Upper lobe of left lung (tissue), 6 donors: ENCODE data around the gene PLCH2. TPM values are rescaled to one million over a fixed set of nuclear protein-coding genes. Genes with fewer than 3 reads are reported as not detected.
"Not testable (repeated sequence)": the region's sequence is repeated elsewhere in the genome, so short reads cannot be mapped to it uniquely, and the experiment has no call there.

ENCODE experiments used
- ATAC-seq, 2 donors: fragments of 200-7000 bp; cut with Tn5 transposase; one replicate each; pipeline ENCODE4 v1.9.1; 2022; ENCODE audit warnings: mild to moderate bottlenecking in 2 of 2, moderate library complexity in 2 of 2; ENCODE audit not compliant: low FRiP score in 2 of 2
- DNase-seq, 2 donors: peaks; one replicate each; pipeline ENCODE4 v3.0.0-alpha.2; 2019 to 2020
- H3K27ac ChIP-seq, 4 donors: fragments of 200-600 bp; sonication (generic); one replicate each; pipeline ENCODE4 v1.5.1; 2016 to 2019
- H3K27me3 ChIP-seq, 4 donors: fragments of 200-600 bp; sonication (generic); one replicate each; pipeline ENCODE4 v1.5.1; 2017 to 2019
- H3K36me3 ChIP-seq, 4 donors: fragments of 200-600 bp; sonication (generic); one replicate each; pipeline ENCODE4 v1.5.1; 2016 to 2019
- H3K4me1 ChIP-seq, 4 donors: fragments of 200-600 bp; sonication (generic); one replicate each; pipeline ENCODE4 v1.5.1; 2018 to 2019
- H3K4me3 ChIP-seq, 4 donors: fragments of 200-600 bp; sonication (generic); one replicate each; pipeline ENCODE4 v1.5.1; 2017 to 2019; ENCODE audit warnings: mild to moderate bottlenecking in 2 of 4, moderate library complexity in 1 of 4
- H3K9me3 ChIP-seq, 4 donors: fragments of 200-600 bp; sonication (generic); one replicate each; pipeline ENCODE4 v1.5.1; 2018 to 2019
- EP300 ChIP-seq, 4 donors: sonication (generic); formaldehyde crosslinking; IDR thresholded peaks; one replicate each; pipeline ENCODE4 v1.5.1; 2017; ENCODE audit warnings: antibody characterized with exemption in 4 of 4, control low read depth in 2 of 4
- POLR2A ChIP-seq, 4 donors: fragments of 450-650 bp; IDR thresholded peaks; one replicate each; pipeline ENCODE4 v1.5.1; 2016 to 2017; ENCODE audit warnings: antibody characterized with exemption in 4 of 4, mild to moderate bottlenecking in 2 of 4
- POLR2AphosphoS5 ChIP-seq, 2 donors: sonication (generic); formaldehyde crosslinking; IDR thresholded peaks; one replicate each; pipeline ENCODE4 v1.5.1; 2017; ENCODE audit warnings: antibody characterized with exemption in 2 of 2
- WGBS, 2 donors: methylation state at CpG; one replicate each; pipeline ENCODE4 v1.1.5; 2017 to 2018; 5-methylcytosine and 5-hydroxymethylcytosine counted together
- total RNA-seq, 6 donors: library from RNA; depleted of rRNA in 4 of 6; stranded (reverse); fragments of >200 nt in 4 of 6; gene quantifications; one replicate each; pipeline versions ENCODE4 v1.1.0 to v1.2.1, GENCODE V29; 2016 to 2021
- TF ChIP-seq, protein P1 (sequence below), 6 experiments: fragments of 450-650 bp in 4 of 6; fragments of 200-600 bp in 2 of 6; sonication (generic) in 2 of 6; IDR thresholded peaks; one replicate each; pipeline ENCODE4 v1.5.1; 2016 to 2019; ENCODE audit warnings: antibody characterized with exemption in 6 of 6
- donor health status: DM: no; HTN: no; CAD: no; lungs with moderate emphysema.
- donor health status: DM: no; HTN: yes; CAD: no; lungs with severe emphysema.

The PLCH2 gene
- total RNA-seq, 6 donors from 2014 or later: 1.5 to 7.3 (median 3.4) TPM

DNA sequence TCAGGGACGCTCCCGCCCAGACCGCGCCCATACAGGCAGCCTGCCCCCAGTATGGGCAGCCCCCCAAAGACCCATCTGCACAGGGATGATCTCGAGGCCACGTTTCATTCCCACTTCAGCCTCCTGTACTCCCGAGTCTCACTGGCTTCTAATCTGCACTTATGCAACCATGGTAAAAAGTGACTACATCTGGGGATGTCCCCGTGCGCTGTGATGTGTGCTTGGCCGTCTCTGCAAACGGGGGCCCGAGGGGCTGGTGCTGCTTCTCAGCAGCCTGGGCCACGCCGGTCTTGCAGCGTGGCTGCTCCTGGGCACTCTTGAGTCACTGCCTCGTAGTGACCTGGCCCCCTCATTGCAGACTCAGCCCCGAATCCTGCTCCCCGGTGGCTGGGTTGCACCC, 17.4 kb upstream of the PLCH2 start:
- H3K36me3 ChIP-seq: no peaks in the 10 kb centered on the region
- H3K27ac ChIP-seq: no peak overlapping the region
- H3K4me3 ChIP-seq: no peak overlapping the region
- TF ChIP-seq, protein P1, sequence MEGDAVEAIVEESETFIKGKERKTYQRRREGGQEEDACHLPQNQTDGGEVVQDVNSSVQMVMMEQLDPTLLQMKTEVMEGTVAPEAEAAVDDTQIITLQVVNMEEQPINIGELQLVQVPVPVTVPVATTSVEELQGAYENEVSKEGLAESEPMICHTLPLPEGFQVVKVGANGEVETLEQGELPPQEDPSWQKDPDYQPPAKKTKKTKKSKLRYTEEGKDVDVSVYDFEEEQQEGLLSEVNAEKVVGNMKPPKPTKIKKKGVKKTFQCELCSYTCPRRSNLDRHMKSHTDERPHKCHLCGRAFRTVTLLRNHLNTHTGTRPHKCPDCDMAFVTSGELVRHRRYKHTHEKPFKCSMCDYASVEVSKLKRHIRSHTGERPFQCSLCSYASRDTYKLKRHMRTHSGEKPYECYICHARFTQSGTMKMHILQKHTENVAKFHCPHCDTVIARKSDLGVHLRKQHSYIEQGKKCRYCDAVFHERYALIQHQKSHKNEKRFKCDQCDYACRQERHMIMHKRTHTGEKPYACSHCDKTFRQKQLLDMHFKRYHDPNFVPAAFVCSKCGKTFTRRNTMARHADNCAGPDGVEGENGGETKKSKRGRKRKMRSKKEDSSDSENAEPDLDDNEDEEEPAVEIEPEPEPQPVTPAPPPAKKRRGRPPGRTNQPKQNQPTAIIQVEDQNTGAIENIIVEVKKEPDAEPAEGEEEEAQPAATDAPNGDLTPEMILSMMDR (IDR thresholded peaks at IDR 0.05): no peak
- no peak for TF ChIP-seq POLR2A (IDR thresholded peaks at IDR 0.05)
- no peak for TF ChIP-seq EP300 (IDR thresholded peaks at IDR 0.05)
- ATAC-seq: no peak
- H3K4me1 ChIP-seq: peaks cover 0 to 5% (median 0%) of the 10 kb centered on the region in 4 donors
- no peak for DNase-seq
- no peaks in the 10 kb centered on the region for H3K9me3 ChIP-seq
- 79 to 86% methylated on average over 6 to 18 of the region's 18 CpGs for WGBS, 2 donors
- H3K27me3 ChIP-seq: peaks cover 0 to 6% (median 2%) of the 10 kb centered on the region in 4 donors

DNA sequence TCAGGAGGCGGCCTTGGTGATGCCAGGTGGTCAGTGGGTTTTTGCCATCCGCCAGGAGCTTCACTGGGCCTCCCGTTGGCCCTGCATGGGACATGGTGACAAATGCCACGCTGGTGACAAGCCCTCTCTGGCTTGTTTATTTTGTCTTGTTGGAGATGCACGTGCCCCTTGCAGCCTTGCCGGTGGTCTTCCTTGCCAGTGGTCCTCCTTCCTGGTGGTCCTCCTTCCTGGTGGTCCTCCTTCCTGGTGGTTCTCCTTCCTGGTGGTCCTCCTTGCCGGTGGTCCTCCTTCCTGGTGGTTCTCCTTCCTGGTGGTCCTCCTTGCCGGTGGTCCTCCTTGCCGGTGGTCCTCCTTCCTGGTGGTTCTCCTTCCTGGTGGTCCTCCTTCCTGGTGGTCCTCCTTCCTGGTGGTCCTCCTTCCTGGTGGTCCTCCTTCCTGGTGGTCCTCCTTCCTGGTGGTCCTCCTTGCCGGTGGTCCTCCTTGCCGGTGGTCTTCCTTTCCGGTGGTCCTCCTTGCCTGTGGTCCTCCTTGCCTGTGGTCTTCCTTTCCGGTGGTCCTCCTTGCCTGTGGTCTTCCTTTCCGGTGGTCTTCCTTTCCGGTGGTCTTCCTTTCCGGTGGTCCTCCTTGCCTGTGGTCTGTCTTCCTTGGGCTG, 16.9 kb upstream of the PLCH2 start:
- not testable (repeated sequence) for H3K4me1 ChIP-seq, H3K36me3 ChIP-seq, DNase-seq, H3K4me3 ChIP-seq, H3K27ac ChIP-seq, ATAC-seq, H3K27me3 ChIP-seq, H3K9me3 ChIP-seq
- WGBS, 2 donors: 59 to 78% methylated on average over 12 to 13 of the region's 16 CpGs

DNA sequence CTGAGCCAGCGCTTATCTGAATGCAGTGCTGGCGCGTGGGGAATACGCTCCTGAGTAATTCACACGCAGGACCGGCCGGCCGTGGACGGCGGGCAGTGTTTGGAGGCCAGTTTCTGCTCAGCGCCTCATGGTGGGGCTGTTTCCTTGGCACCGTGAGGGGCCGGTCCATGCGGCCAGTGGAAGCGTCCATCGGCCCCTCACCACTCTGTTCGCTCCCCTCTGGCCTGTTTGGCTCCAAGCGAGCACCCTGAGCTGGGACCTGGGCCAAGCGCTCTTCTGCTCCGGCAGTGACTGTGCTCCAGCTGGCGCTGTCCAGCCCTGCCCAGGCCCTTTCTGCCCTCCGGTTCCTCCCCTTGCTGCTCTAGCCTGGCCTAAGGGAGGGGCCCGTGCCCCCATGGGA, 16.3 kb upstream of the PLCH2 start:
- peaks cover 0 to 4% (median 0%) of the 10 kb centered on the region in 4 donors for H3K27me3 ChIP-seq
- no peak for ATAC-seq
- no peak for TF ChIP-seq POLR2A (IDR thresholded peaks at IDR 0.05)
- TF ChIP-seq, protein P1 (IDR thresholded peaks at IDR 0.05): peak in 1 of 6 experiments; percentile 16
- no peak overlapping the region for H3K27ac ChIP-seq
- no peak overlapping the region for H3K4me3 ChIP-seq
- 42 to 49% methylated on average over 15 to 21 of the region's 23 CpGs for WGBS, 2 donors
- no peaks in the 10 kb centered on the region for H3K9me3 ChIP-seq
- H3K36me3 ChIP-seq: no peaks in the 10 kb centered on the region
- DNase-seq: no peak
- peaks cover 0 to 5% (median 0%) of the 10 kb centered on the region in 4 donors for H3K4me1 ChIP-seq

DNA sequence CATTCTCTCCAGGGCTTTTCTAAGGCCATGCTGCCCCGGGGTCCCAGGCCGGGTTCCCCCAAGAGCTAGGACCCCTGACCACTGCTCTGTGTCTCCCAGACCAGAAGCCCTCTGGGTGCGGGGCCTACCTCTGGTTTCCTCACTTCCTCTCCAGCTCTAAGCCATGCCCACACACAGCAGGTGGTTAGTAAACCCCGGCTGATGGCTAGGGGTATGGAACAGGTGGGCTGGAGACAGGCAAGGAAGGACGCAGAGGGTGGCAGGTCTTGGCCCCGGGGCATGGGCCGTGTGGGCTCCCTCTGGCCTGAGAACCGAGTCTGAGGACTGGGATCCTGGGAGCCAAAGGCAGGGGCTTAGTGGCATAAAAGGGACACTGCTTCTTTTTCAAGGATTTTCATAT, 15.9 kb upstream of the PLCH2 start:
- no peak overlapping the region for H3K27ac ChIP-seq
- peaks cover 0 to 4% (median 0%) of the 10 kb centered on the region in 4 donors for H3K27me3 ChIP-seq

DNA sequence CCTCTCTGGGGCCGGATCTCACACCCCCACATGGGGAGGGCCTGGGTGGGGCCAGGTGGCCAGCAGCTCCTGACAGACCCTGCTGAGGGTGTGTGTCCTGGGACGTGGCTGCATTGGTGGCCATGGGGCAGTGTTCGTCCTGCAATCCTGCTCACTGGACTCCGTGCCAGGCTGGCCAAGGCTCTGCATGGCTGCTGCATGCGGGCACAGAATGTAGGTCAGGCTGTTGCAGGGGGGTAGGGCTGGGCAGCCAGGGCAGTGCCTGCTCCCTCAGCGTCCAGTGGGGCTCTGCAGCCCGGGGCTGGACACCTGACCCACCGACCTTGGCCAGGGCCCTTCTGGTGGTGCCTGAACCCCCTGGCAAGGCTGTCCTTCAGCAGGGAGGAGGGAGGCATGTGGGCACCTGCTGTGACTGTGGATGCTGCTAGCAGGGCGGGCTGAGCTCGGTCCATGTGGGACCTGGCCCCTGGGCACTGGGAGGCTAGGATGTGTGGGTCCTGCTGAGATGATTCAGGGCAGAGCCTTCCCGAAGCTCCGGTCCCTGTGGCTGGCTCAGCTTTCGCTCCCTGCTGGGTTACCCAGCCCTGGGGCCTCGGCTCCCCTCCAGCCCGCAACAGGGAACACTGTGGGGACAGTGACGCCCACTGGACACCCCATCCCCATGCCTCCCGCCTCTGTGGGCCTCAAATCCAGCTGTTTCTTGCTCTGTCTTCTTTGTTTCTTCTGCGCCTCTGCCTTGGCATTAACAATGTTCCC, 14.9 kb upstream of the PLCH2 start:
- Histone ChIP-seq H3K27me3 (peaks cover 0 to 4% (median under 1%) of the 10 kb centered on the region in 4 donors), H3K27ac (no peak overlapping the region), H3K4me1 (peaks cover 0 to 5% (median 0%) of the 10 kb centered on the region in 4 donors), H3K4me3 (no peak overlapping the region), H3K9me3 (no peaks in the 10 kb centered on the region), H3K36me3 (no peaks in the 10 kb centered on the region)
- TF ChIP-seq POLR2A (IDR thresholded peaks at IDR 0.05) (no peak), EP300 (IDR thresholded peaks at IDR 0.05) (no peak), POLR2AphosphoS5 (IDR thresholded peaks at IDR 0.05) (no peak)
- TF ChIP-seq, protein P1 (IDR thresholded peaks at IDR 0.05): no peak
- 81 to 82% methylated on average over 5 to 12 of the region's 18 CpGs for WGBS, 2 donors
- DNase-seq (no peak), ATAC-seq (no peak)

More for the DNA sequence above, 15.9 kb upstream of the PLCH2 start:
- WGBS, 2 donors: 64 to 69% methylated on average over 6 to 8 of the region's 8 CpGs
- no peak for DNase-seq
- H3K4me3 ChIP-seq: no peak overlapping the region
- no peaks in the 10 kb centered on the region for H3K36me3 ChIP-seq
- peaks cover 0 to 5% (median 0%) of the 10 kb centered on the region in 4 donors for H3K4me1 ChIP-seq
- no peaks in the 10 kb centered on the region for H3K9me3 ChIP-seq
- TF ChIP-seq EP300 (IDR thresholded peaks at IDR 0.05) (no peak), POLR2A (IDR thresholded peaks at IDR 0.05) (no peak), POLR2AphosphoS5 (IDR thresholded peaks at IDR 0.05) (no peak)
- TF ChIP-seq, protein P1 (IDR thresholded peaks at IDR 0.05): no peak
- no peak for ATAC-seq
